Measurements from ENCODE around the gene TRIP13.

TRIP13 gene

GRCh38 chr5:956941-957747, 64.5 kb downstream of the TRIP13 start:
- FAIRE-seq (peak; percentile 86), DNase-seq (ENCODE audit: insufficient read length, low spot score) (peak; percentile 96)
- no peak for TF ChIP-seq POLR2A (IDR thresholded peaks at IDR 0.05; ENCODE audit: low read depth, low read length)

GRCh38 chr5:957748-958485, 65.2 kb downstream of the TRIP13 start:
- FAIRE-seq = no peak
- TF ChIP-seq POLR2A (IDR thresholded peaks at IDR 0.05; ENCODE audit: low read depth, low read length) = no peak
- DNase-seq (ENCODE audit: insufficient read length, low spot score) = no peak

GRCh38 chr5:958701-959571, 66.3 kb downstream of the TRIP13 start:
- no peak for TF ChIP-seq POLR2A (IDR thresholded peaks at IDR 0.05; ENCODE audit: low read depth, low read length)
- FAIRE-seq (no peak), DNase-seq (ENCODE audit: insufficient read length, low spot score) (no peak)

GRCh38 chr5:959581-960531, 67.2 kb downstream of the TRIP13 start:
- DNase-seq (ENCODE audit: insufficient read length, low spot score) = no peak
- no peak for FAIRE-seq
- no peak for TF ChIP-seq POLR2A (IDR thresholded peaks at IDR 0.05; ENCODE audit: low read depth, low read length)

GRCh38 chr5:960551-960950, 67.9 kb downstream of the TRIP13 start:
- FAIRE-seq (no peak), DNase-seq (ENCODE audit: insufficient read length, low spot score) (no peak)
- TF ChIP-seq POLR2A (IDR thresholded peaks at IDR 0.05; ENCODE audit: low read depth, low read length) = no peak

- no peak for FAIRE-seq
- DNase-seq (ENCODE audit: insufficient read length, low spot score) = no peak
- no peak for TF ChIP-seq POLR2A (IDR thresholded peaks at IDR 0.05; ENCODE audit: low read depth, low read length)
Observed at GRCh38 chr5:961002-961710, 68.5 kb downstream of the TRIP13 start.

- no peak for TF ChIP-seq POLR2A (IDR thresholded peaks at IDR 0.05; ENCODE audit: low read depth, low read length)
- DNase-seq (ENCODE audit: insufficient read length, low spot score) = no peak
- FAIRE-seq = no peak
Observed at GRCh38 chr5:961711-962240, 69.1 kb downstream of the TRIP13 start.

GRCh38 chr5:962386-962785, 69.7 kb downstream of the TRIP13 start:
- FAIRE-seq = no peak

GRCh38 chr5:962801-963200, 70.1 kb downstream of the TRIP13 start:
- TF ChIP-seq POLR2A (IDR thresholded peaks at IDR 0.05; ENCODE audit: low read depth, low read length) = no peak
- FAIRE-seq (no peak), DNase-seq (ENCODE audit: insufficient read length, low spot score) (no peak)

More at GRCh38 chr5:962386-962785, 69.7 kb downstream of the TRIP13 start:
- TF ChIP-seq POLR2A (IDR thresholded peaks at IDR 0.05; ENCODE audit: low read depth, low read length) = no peak
- DNase-seq (ENCODE audit: insufficient read length, low spot score) = no peak

- no peak for TF ChIP-seq POLR2A (IDR thresholded peaks at IDR 0.05; ENCODE audit: low read depth, low read length)
- FAIRE-seq (no peak), DNase-seq (ENCODE audit: insufficient read length, low spot score) (no peak)
Observed at GRCh38 chr5:963310-963672, 70.6 kb downstream of the TRIP13 start.

- FAIRE-seq (no peak), DNase-seq (ENCODE audit: insufficient read length, low spot score) (no peak)
- no peak for TF ChIP-seq POLR2A (IDR thresholded peaks at IDR 0.05; ENCODE audit: low read depth, low read length)
Observed at GRCh38 chr5:963673-964531, 71.2 kb downstream of the TRIP13 start.
